Spleen (tissue), 11 donors: ENCODE measurements around the gene MPHOSPH10. TPM values are rescaled to one million over a fixed set of nuclear protein-coding genes. Genes with fewer than 3 reads are reported as not detected.

Source experiments
- DNase-seq: peaks from one replicate; pipeline ENCODE4 v3.0.0-alpha.2; 2020
- H3K27ac ChIP-seq, 8 donors: fragments of 200-600 bp; sonication (generic) in 7 of 8; 1 replicate in 4 of 8; 2 replicates in 4 of 8; pipeline versions ENCODE4 v1.5.0 to v1.8.0; 2016 to 2021; ENCODE audit warnings: inconsistent platforms in 4 of 8, mild to moderate bottlenecking in 4 of 8, moderate library complexity in 1 of 8
- H3K27me3 ChIP-seq, 7 donors: fragments of 200-600 bp; sonication (generic) in 6 of 7; replicated peaks in 1 of 7; 1 replicate in 4 of 7; 2 replicates in 3 of 7; pipeline versions ENCODE4 v1.5.0 to v1.8.0; 2016 to 2021; ENCODE audit warnings: inconsistent platforms in 3 of 7, mild to moderate bottlenecking in 1 of 7
- H3K36me3 ChIP-seq, 6 donors: fragments of 200-600 bp; sonication (generic) in 5 of 6; 1 replicate in 4 of 6; 2 replicates in 2 of 6; pipeline versions ENCODE4 v1.5.0 to v1.8.0; 2016 to 2021; ENCODE audit warnings: inconsistent platforms in 2 of 6
- H3K4me1 ChIP-seq, 6 donors: fragments of 200-600 bp; sonication (generic) in 5 of 6; 1 replicate in 3 of 6; 2 replicates in 3 of 6; pipeline versions ENCODE4 v1.5.0 to v1.8.0; 2016 to 2021; ENCODE audit warnings: inconsistent platforms in 3 of 6
- H3K4me3 ChIP-seq, 8 donors: fragments of 200-600 bp; sonication (generic) in 7 of 8; 1 replicate in 4 of 8; 2 replicates in 4 of 8; pipeline versions ENCODE4 v1.5.0 to v1.8.0; 2016 to 2021; ENCODE audit warnings: inconsistent platforms in 4 of 8, mild to moderate bottlenecking in 4 of 8, moderate library complexity in 2 of 8
- H3K9me3 ChIP-seq, 8 donors: fragments of 200-600 bp; sonication (generic) in 7 of 8; 1 replicate in 4 of 8; 2 replicates in 4 of 8; pipeline versions ENCODE4 v1.5.0 to v1.8.0; 2016 to 2021; ENCODE audit warnings: inconsistent platforms in 4 of 8
- CTCF ChIP-seq, 11 experiments: fragments of 200-600 bp in 7 of 11; fragments of 450-650 bp in 4 of 11; sonication (generic) in 4 of 11; IDR thresholded peaks in 8 of 11; conservative IDR thresholded peaks in 3 of 11; 1 replicate in 7 of 11; 2 replicates in 4 of 11; pipeline versions ENCODE4 v1.4.0 to v1.8.0; 2016 to 2021; ENCODE audit warnings: antibody characterized with exemption in 11 of 11, inconsistent platforms in 4 of 11, mild to moderate bottlenecking in 1 of 11
- POLR2A ChIP-seq, 3 donors: fragments of 450-650 bp; IDR thresholded peaks; one replicate each; pipeline ENCODE4 v1.5.1; 2017; ENCODE audit warnings: antibody characterized with exemption in 3 of 3, mild to moderate bottlenecking in 1 of 3
- POLR2AphosphoS5 ChIP-seq, 3 donors: sonication (generic); formaldehyde crosslinking; IDR thresholded peaks; one replicate each; pipeline ENCODE4 v1.5.1; 2017; ENCODE audit warnings: antibody characterized with exemption in 3 of 3
- WGBS, 5 donors: extraction: QIAGEN DNeasy Blood & Tissue Kit in 3 of 5; methylation state at CpG; one replicate each; pipeline versions ENCODE4 v1.1.5 to v1.1.7; 2013 to 2018; 5-methylcytosine and 5-hydroxymethylcytosine counted together
- intact Hi-C: fragments of 100-400 bp; cut with DNase I; formaldehyde crosslinking; loops from one replicate; pipeline ENCODE4 v1.15.0; 2023; ENCODE audit warnings: low total_unique reads
- polyA plus RNA-seq, 3 donors: library from polyadenylated mRNA; stranded (reverse); fragments of 200-250 nt; gene quantifications; one replicate each; pipeline ENCODE4 v1.2.1, GENCODE V29; 2013
- small RNA-seq, 4 donors: library from RNA; depleted of rRNA; stranded (forward); fragments of <200 nt; gene quantifications; one replicate each; pipeline ENCODE3, GENCODE V24; 2016
- total RNA-seq, 7 donors: library from RNA; depleted of rRNA in 3 of 7; stranded (reverse); fragments of >200 nt in 3 of 7; fragmentation: NEBNext Ultra II Directional in 4 of 7; extraction: Animal tissue kit (Norgen Biotek cat#: 25700) in 4 of 7; gene quantifications; one replicate each; pipeline versions ENCODE4 v1.1.0 to v1.2.1, GENCODE V29; 2016 to 2021
- donor health status: healthy with polysubstance abuse.
- donor health status: DM: no; HTN: no; CAD: no; lungs with moderate emphysema.
- donor health status: DM: no; HTN: no; CAD: no.
- donor health status: Bipolar disorder and iron deficiency.
- donor health status: healthy.
- donor health status: DM: no; HTN: no; CAD: no.
- donor health status: DM: yes; HTN: yes; CAD: no.

MPHOSPH10 gene
- total and polyA plus RNA-seq, 10 donors = 20.3 to 35.2 (median 24.2) TPM

GRCh38 chr2:71186973-71187372, 56.5 kb downstream of the MPHOSPH10 start:
- H3K27ac ChIP-seq = no peak overlapping the region
- no peaks in the 10 kb centered on the region for H3K27me3 ChIP-seq
- no peak for DNase-seq
- 65 to 82% (median 76%) methylated on average over 1 of the region's 1 CpG for WGBS, 5 donors
- H3K4me1 ChIP-seq = peaks cover 0 to 4% (median 0%) of the 10 kb centered on the region in 6 donors
- intact Hi-C loops = no loop called here
- peaks cover 0 to 21% (median 0%) of the 10 kb centered on the region in 6 donors for H3K36me3 ChIP-seq
- H3K4me3 ChIP-seq = no peak overlapping the region
- TF ChIP-seq POLR2AphosphoS5 (IDR thresholded peaks at IDR 0.05) = no peak
- H3K9me3 ChIP-seq = no peaks in the 10 kb centered on the region

GRCh38 chr2:71187589-71187988, 57.2 kb downstream of the MPHOSPH10 start:
- no peaks in the 10 kb centered on the region for H3K27me3 ChIP-seq
- H3K36me3 ChIP-seq = peaks cover 0 to 21% (median 0%) of the 10 kb centered on the region in 6 donors
- intact Hi-C loops = no loop called here
- H3K4me1 ChIP-seq = peaks cover 0 to 4% (median 0%) of the 10 kb centered on the region in 6 donors
- DNase-seq = no peak
- no peak for TF ChIP-seq POLR2A (IDR thresholded peaks at IDR 0.05)
- no peak for TF ChIP-seq CTCF (IDR thresholded peaks at IDR 0.05 in 8 of 11, conservative IDR thresholded peaks at IDR 0.05 in 3 of 11)
- TF ChIP-seq POLR2AphosphoS5 (IDR thresholded peaks at IDR 0.05) = no peak
- H3K4me3 ChIP-seq = no peak overlapping the region
- WGBS, 5 donors = 69 to 88% (median 76%) methylated on average over 2 of the region's 2 CpGs
- H3K27ac ChIP-seq = no peak overlapping the region
- H3K9me3 ChIP-seq = no peaks in the 10 kb centered on the region

GRCh38 chr2:71190656-71191569, 60.5 kb downstream of the MPHOSPH10 start:
- H3K9me3 ChIP-seq = peaks cover 0 to 4% (median 0%) of the 10 kb centered on the region in 8 donors
- WGBS, 5 donors = 76 to 81% (median 77%) methylated on average over 3 of the region's 3 CpGs
- H3K27me3 ChIP-seq = no peaks in the 10 kb centered on the region
- TF ChIP-seq POLR2AphosphoS5 (IDR thresholded peaks at IDR 0.05) (no peak), CTCF (IDR thresholded peaks at IDR 0.05 in 8 of 11, conservative IDR thresholded peaks at IDR 0.05 in 3 of 11) (no peak), POLR2A (IDR thresholded peaks at IDR 0.05) (no peak)
- intact Hi-C loops = no loop called here
- H3K36me3 ChIP-seq = peaks cover 0 to 21% (median 0%) of the 10 kb centered on the region in 6 donors
- no peak overlapping the region for H3K27ac ChIP-seq
- DNase-seq = no peak
- H3K4me3 ChIP-seq = no peak overlapping the region
- H3K4me1 ChIP-seq = no peaks in the 10 kb centered on the region

GRCh38 chr2:71191570-71191943, 61.1 kb downstream of the MPHOSPH10 start:
- peaks cover 0 to 23% (median 0%) of the 10 kb centered on the region in 6 donors for H3K36me3 ChIP-seq
- H3K4me1 ChIP-seq = no peaks in the 10 kb centered on the region
- TF ChIP-seq POLR2AphosphoS5 (IDR thresholded peaks at IDR 0.05) = no peak
- TF ChIP-seq CTCF (IDR thresholded peaks at IDR 0.05 in 8 of 11, conservative IDR thresholded peaks at IDR 0.05 in 3 of 11) = no peak
- TF ChIP-seq POLR2A (IDR thresholded peaks at IDR 0.05) = no peak
- H3K27ac ChIP-seq = no peak overlapping the region
- H3K4me3 ChIP-seq = no peak overlapping the region
- no peaks in the 10 kb centered on the region for H3K27me3 ChIP-seq
- DNase-seq = no peak
- intact Hi-C loops = no loop called here
- 55 to 78% (median 61%) methylated on average over 3 of the region's 3 CpGs for WGBS, 5 donors
- H3K9me3 ChIP-seq = peaks cover 0 to 11% (median 0%) of the 10 kb centered on the region in 8 donors

Small RNA genes within 50 kb of the gene (small RNA-seq; reads per million reads assigned to genes)
- gene AC007881.1 = 0 reads per million in 4 donors

Other genes with a start within 250 kb of the MPHOSPH10 start
- not detected for gene VAX2, start 230.1 kb upstream of the MPHOSPH10 start, total RNA-seq
- gene VAX2, start 230.1 kb upstream of the MPHOSPH10 start, polyA plus RNA-seq = under 1 TPM in 1 of 3 donors, not detected in 2; 0.05 TPM
- not detected for gene ATP6V1B1, start 194.7 kb upstream of the MPHOSPH10 start, total RNA-seq
- gene ATP6V1B1, start 194.7 kb upstream of the MPHOSPH10 start, polyA plus RNA-seq = under 1 TPM in 2 of 3 donors, not detected in 1; 0.06 to 0.11 TPM
- 1 to 10 TPM in 3 of 7 donors, under 1 TPM in 2, not detected in 2; 0.39 to 1.7 (median 1.3) TPM for gene ANKRD53, start 152.0 kb upstream of the MPHOSPH10 start, total RNA-seq
- gene ANKRD53, start 152.0 kb upstream of the MPHOSPH10 start, polyA plus RNA-seq = under 1 TPM; 0.22 to 0.72 (median 0.27) TPM
- gene TEX261, start 135.8 kb upstream of the MPHOSPH10 start, total RNA-seq = 10 to 100 TPM; 28.6 to 55.7 (median 39.8) TPM
- gene TEX261, start 135.8 kb upstream of the MPHOSPH10 start, polyA plus RNA-seq = 10 to 100 TPM in 2 of 3 donors, 1 to 10 TPM in 1; 8.7 to 21.7 (median 12.9) TPM
- gene NAGK, start 62.0 kb upstream of the MPHOSPH10 start, total RNA-seq = 100 to 1,000 TPM; 123 to 306 (median 181) TPM
- gene NAGK, start 62.0 kb upstream of the MPHOSPH10 start, polyA plus RNA-seq = 100 to 1,000 TPM; 127 to 321 (median 266) TPM
- 10 to 100 TPM; 10.4 to 18.4 (median 14.2) TPM for gene MCEE, start 405 bp upstream of the MPHOSPH10 start, total RNA-seq
- 10 to 100 TPM; 15.6 to 21.8 (median 18.0) TPM for gene MCEE, start 405 bp upstream of the MPHOSPH10 start, polyA plus RNA-seq
- gene PAIP2B, start 96.5 kb downstream of the MPHOSPH10 start, total RNA-seq = 1 to 10 TPM; 2.8 to 6.9 (median 3.6) TPM
- 1 to 10 TPM in 2 of 3 donors, under 1 TPM in 1; 0.93 to 1.4 (median 1.3) TPM for gene PAIP2B, start 96.5 kb downstream of the MPHOSPH10 start, polyA plus RNA-seq
- 100 to 1,000 TPM; 128 to 310 (median 174) TPM for gene ZNF638, start 201.1 kb downstream of the MPHOSPH10 start, total RNA-seq
- gene ZNF638, start 201.1 kb downstream of the MPHOSPH10 start, polyA plus RNA-seq = 100 to 1,000 TPM in 2 of 3 donors, 10 to 100 TPM in 1; 80.7 to 145 (median 114) TPM